CD4-positive, alpha-beta T cell treated with Interleukin-12 subunit alpha and Interleukin-12 subunit beta, for 1 hour (primary cell): Measurements from ENCODE around the gene MAFG.
A peak's percentile ranks its signal among the peaks of the same experiment; 100 is the strongest.
"Not testable (repeated sequence)": the region's sequence is repeated elsewhere in the genome, so short reads cannot be mapped to it uniquely, and the experiment has no call there.

Experiments used
- DNase-seq: peaks from one replicate; pipeline ENCODE4 v3.0.0-alpha.2; 2020

Gene MAFG

GRCh38 chr17:81922566-81923301, 4.8 kb downstream of the MAFG start:
- DNase-seq: no peak

GRCh38 chr17:81921996-81922565, 5.5 kb downstream of the MAFG start:
- no peak for DNase-seq

GRCh38 chr17:81921537-81921862, 6.0 kb downstream of the MAFG start:
- DNase-seq: no peak

GRCh38 chr17:81920612-81921536, 6.7 kb downstream of the MAFG start:
- no peak for DNase-seq

GRCh38 chr17:81918832-81919545, 8.5 kb downstream of the MAFG start:
- no peak for DNase-seq

- DNase-seq: not testable (repeated sequence)
Measured at GRCh38 chr17:81918333-81918669, 9.2 kb downstream of the MAFG start.

- DNase-seq: peak; percentile 89
Measured at GRCh38 chr17:81917565-81918332, 9.8 kb downstream of the MAFG start, which contains the start of gene SIRT7. Gene SIRT7, minus strand, starts transcription at chr17:81918176. Its CDS starts 45 bp downstream, at chr17:81918131.

- DNase-seq: no peak
Measured at GRCh38 chr17:81916234-81917001, 11.1 kb downstream of the MAFG start.

- no peak for DNase-seq
Measured at GRCh38 chr17:81915331-81915730, 12.2 kb downstream of the MAFG start.

- DNase-seq: no peak
Measured at GRCh38 chr17:81914103-81914850, 13.3 kb downstream of the MAFG start.

GRCh38 chr17:81913394-81914102, 14.0 kb downstream of the MAFG start:
- no peak for DNase-seq

- no peak for DNase-seq
Measured at GRCh38 chr17:81912441-81913309, 14.9 kb downstream of the MAFG start.

GRCh38 chr17:81911969-81912368, 15.6 kb downstream of the MAFG start:
- DNase-seq: no peak

GRCh38 chr17:81911277-81911961, 16.1 kb downstream of the MAFG start, which contains the start of gene PCYT2:
Gene PCYT2, minus strand, starts transcription at chr17:81911399. Its CDS starts 44 bp downstream, at chr17:81911355.
- peak; percentile 95 for DNase-seq

GRCh38 chr17:81910840-81911276, 16.7 kb downstream of the MAFG start:
- DNase-seq: no peak

GRCh38 chr17:81909966-81910839, 17.3 kb downstream of the MAFG start:
- no peak for DNase-seq

- no peak for DNase-seq
Measured at GRCh38 chr17:81909231-81909630, 18.3 kb downstream of the MAFG start.
